Measurements from ENCODE around the gene ADI1.

Gene ADI1

GRCh38 chr2:3542107-3542506 is 22.8 kb upstream of the ADI1 start:
- H3K27me3 ChIP-seq (replicated peaks; ENCODE audit: control insufficient read depth, insufficient read depth, low read length): no peaks in the 10 kb centered on the region
- no peak for DNase-seq (ENCODE audit: extremely low read depth, insufficient read length)
- TF ChIP-seq, protein P1, sequence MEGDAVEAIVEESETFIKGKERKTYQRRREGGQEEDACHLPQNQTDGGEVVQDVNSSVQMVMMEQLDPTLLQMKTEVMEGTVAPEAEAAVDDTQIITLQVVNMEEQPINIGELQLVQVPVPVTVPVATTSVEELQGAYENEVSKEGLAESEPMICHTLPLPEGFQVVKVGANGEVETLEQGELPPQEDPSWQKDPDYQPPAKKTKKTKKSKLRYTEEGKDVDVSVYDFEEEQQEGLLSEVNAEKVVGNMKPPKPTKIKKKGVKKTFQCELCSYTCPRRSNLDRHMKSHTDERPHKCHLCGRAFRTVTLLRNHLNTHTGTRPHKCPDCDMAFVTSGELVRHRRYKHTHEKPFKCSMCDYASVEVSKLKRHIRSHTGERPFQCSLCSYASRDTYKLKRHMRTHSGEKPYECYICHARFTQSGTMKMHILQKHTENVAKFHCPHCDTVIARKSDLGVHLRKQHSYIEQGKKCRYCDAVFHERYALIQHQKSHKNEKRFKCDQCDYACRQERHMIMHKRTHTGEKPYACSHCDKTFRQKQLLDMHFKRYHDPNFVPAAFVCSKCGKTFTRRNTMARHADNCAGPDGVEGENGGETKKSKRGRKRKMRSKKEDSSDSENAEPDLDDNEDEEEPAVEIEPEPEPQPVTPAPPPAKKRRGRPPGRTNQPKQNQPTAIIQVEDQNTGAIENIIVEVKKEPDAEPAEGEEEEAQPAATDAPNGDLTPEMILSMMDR (IDR thresholded peaks at IDR 0.05; ENCODE audit: insufficient read depth, low read length, poor library complexity, severe bottlenecking): no peak
- peaks cover 10% of the 10 kb centered on the region for H3K36me3 ChIP-seq (ENCODE audit: control insufficient read depth, insufficient read depth, low read length)
- H3K4me3 ChIP-seq (replicated peaks; ENCODE audit: low read depth, low read length): no peak overlapping the region

GRCh38 chr2:3539836-3540235 is 20.5 kb upstream of the ADI1 start:
- TF ChIP-seq, protein P1 (IDR thresholded peaks at IDR 0.05; ENCODE audit: insufficient read depth, low read length, poor library complexity, severe bottlenecking): no peak
- DNase-seq (ENCODE audit: extremely low read depth, insufficient read length): no peak
- Histone ChIP-seq H3K4me3 (replicated peaks; ENCODE audit: low read depth, low read length) (no peak overlapping the region), H3K27me3 (replicated peaks; ENCODE audit: control insufficient read depth, insufficient read depth, low read length) (no peaks in the 10 kb centered on the region), H3K36me3 (ENCODE audit: control insufficient read depth, insufficient read depth, low read length) (peaks cover 5% of the 10 kb centered on the region)

- Histone ChIP-seq H3K4me3 (replicated peaks; ENCODE audit: low read depth, low read length) (no peak overlapping the region), H3K36me3 (ENCODE audit: control insufficient read depth, insufficient read depth, low read length) (peaks cover 1% of the 10 kb centered on the region; the same call in 1 of the 2 replicates), H3K27me3 (replicated peaks; ENCODE audit: control insufficient read depth, insufficient read depth, low read length) (no peaks in the 10 kb centered on the region)
- TF ChIP-seq, protein P1 (IDR thresholded peaks at IDR 0.05; ENCODE audit: insufficient read depth, low read length, poor library complexity, severe bottlenecking): peak; percentile 17
- no peak for DNase-seq (ENCODE audit: extremely low read depth, insufficient read length)
Measured at GRCh38 chr2:3536682-3537632, 17.6 kb upstream of the ADI1 start.

GRCh38 chr2:3535794-3536681 is 16.7 kb upstream of the ADI1 start:
- no peak for DNase-seq (ENCODE audit: extremely low read depth, insufficient read length)
- Histone ChIP-seq H3K4me3 (replicated peaks; ENCODE audit: low read depth, low read length) (no peak overlapping the region), H3K27me3 (replicated peaks; ENCODE audit: control insufficient read depth, insufficient read depth, low read length) (no peaks in the 10 kb centered on the region), H3K36me3 (ENCODE audit: control insufficient read depth, insufficient read depth, low read length) (no peaks in the 10 kb centered on the region; the same call in 1 of the 2 replicates)
- TF ChIP-seq, protein P1 (IDR thresholded peaks at IDR 0.05; ENCODE audit: insufficient read depth, low read length, poor library complexity, severe bottlenecking): no peak

GRCh38 chr2:3535467-3535793 is 16.1 kb upstream of the ADI1 start:
- TF ChIP-seq, protein P1 (IDR thresholded peaks at IDR 0.05; ENCODE audit: insufficient read depth, low read length, poor library complexity, severe bottlenecking): no peak
- DNase-seq (ENCODE audit: extremely low read depth, insufficient read length): no peak
- Histone ChIP-seq H3K4me3 (replicated peaks; ENCODE audit: low read depth, low read length) (no peak overlapping the region), H3K36me3 (ENCODE audit: control insufficient read depth, insufficient read depth, low read length) (no peaks in the 10 kb centered on the region; the same call in 1 of the 2 replicates), H3K27me3 (replicated peaks; ENCODE audit: control insufficient read depth, insufficient read depth, low read length) (no peaks in the 10 kb centered on the region)
